Cardiac atrium fibroblast (primary cell): ENCODE data around the gene CLDN5. TPM values are rescaled to one million over a fixed set of nuclear protein-coding genes. Genes with fewer than 3 reads are reported as not detected.

Source experiments
- total RNA-seq: library from RNA; depleted of rRNA; stranded (reverse); fragments of >200 nt; gene quantifications from 2 replicates; pipeline ENCODE4 v1.2.3, GENCODE V29; 2015

Gene CLDN5, protein sequence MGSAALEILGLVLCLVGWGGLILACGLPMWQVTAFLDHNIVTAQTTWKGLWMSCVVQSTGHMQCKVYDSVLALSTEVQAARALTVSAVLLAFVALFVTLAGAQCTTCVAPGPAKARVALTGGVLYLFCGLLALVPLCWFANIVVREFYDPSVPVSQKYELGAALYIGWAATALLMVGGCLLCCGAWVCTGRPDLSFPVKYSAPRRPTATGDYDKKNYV
- total RNA-seq = 5.6 and 40.5 TPM in 2 replicates

DNA sequence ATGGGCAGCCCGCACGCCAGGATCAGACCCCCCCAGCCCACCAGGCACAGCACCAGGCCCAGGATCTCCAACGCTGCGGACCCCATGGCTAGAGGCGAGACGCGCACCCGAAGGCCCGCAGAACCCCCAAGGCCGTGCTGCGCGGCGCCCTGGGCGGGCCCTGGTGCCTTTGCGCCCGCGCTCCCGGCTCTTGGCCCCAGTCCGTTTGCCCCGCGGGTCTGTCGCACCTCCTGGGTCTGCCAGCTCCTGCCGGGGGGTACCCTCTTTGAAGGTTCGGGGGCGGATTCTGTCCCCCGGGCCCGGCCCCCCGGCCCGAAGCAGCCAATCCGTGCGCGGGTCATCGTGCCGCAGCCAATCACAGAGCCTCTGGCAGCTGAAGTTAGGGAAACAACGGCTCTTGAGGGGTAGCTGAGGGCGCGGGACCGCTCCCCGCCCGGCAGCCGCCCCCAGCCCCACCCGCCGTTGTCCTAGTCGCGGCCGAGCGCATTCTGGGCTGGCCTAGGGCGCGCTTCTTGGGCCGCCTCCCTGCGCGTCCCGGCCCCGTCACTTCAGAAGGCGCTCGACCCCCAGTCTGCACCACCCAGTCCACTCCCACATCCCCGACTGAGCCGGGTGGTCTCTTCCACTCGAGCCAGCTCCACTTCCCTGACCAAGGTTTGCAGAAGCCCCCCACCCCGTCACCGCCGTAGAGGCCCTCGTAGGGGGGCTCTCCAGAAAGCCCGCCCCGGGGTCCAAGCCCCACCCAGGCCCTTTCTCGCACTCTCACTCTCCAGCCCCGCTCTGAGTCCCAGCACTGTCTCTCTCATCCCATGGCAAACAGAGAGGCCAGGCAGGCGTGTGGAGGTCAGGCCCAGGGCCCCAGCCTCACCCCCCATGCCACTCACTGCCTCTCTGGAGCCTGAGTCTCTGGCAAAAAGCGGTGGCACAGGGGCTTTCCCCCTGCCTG lies at the start of gene CLDN5:
Gene CLDN5 (minus strand): TSS at position 241 of the 946 bp plus-strand sequence. CDS start 155 bp downstream, at position 86.

GRCh38 chr22:19479355-19480172 lies 44.6 kb downstream of the CLDN5 start, which contains the start of gene CDC45:
Gene CDC45, plus strand, starts transcription at chr22:19479920. Its CDS starts 49 bp downstream, at chr22:19479969.

DNA sequence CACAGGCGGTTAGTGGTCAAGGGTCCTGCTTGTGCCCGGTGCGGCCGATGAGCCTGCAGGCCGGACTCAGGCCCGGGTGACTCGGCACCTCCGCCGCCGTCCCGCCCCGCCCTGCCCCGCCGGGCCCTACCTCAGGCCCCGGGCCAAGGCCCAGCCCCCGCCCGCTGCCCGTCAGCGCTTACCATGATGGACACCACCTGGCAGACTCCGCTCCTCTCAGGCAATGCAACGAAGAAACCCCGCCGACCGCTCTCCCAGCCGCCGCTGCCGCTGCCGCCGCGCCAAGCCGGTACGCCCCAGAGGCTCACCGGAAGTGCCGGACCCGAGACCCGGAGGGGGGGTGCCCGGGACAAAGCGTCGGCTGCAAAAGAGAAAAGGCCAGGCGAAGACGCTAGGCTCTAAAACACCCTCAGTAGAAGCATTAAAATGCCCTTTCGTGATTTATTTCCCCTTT lies 45.3 kb downstream of the CLDN5 start, which contains the start of gene UFD1:
Gene UFD1 (minus strand): TSS at position 293 of the 454 bp plus-strand sequence. CDS start 108 bp downstream, at position 185.

Other genes with a start within 250 kb of the CLDN5 start
- 8.4 and 20.2 TPM in 2 replicates for gene CLTCL1, start 232.7 kb downstream of the CLDN5 start, total RNA-seq
- gene HIRA, start 92.7 kb downstream of the CLDN5 start, total RNA-seq = 15.0 and 17.8 TPM in 2 replicates
- gene MRPL40, start 91.9 kb downstream of the CLDN5 start, total RNA-seq = 24.1 and 27.6 TPM in 2 replicates
- 8.3 and 24.2 TPM in 2 replicates for gene C22orf39, start 76.7 kb downstream of the CLDN5 start, total RNA-seq
- gene UFD1, start 45.2 kb downstream of the CLDN5 start, total RNA-seq = 27.8 and 60.3 TPM in 2 replicates
- 6.1 and 9.4 TPM in 2 replicates for gene CDC45, start 44.5 kb downstream of the CLDN5 start, total RNA-seq
- gene SEPTIN5, start 190.1 kb upstream of the CLDN5 start, total RNA-seq = 25.8 and 30.5 TPM in 2 replicates
- gene GP1BB, start 199.1 kb upstream of the CLDN5 start, total RNA-seq = 10.9 TPM in 1 of 2 replicates, not detected in the other
- gene TBX1, start 236.4 kb upstream of the CLDN5 start, total RNA-seq = 0.18 TPM in 1 of 2 replicates, not detected in the other